GM06990 (cell line): ENCODE measurements around the gene BNC2.

Source experiments
- DNase-seq: peaks from one replicate; pipeline ENCODE4 v3.0.0-alpha.2; 2011; ENCODE audit not compliant: insufficient read length; ENCODE audit errors: extremely low read depth
- H3K27me3 ChIP-seq: replicated peaks from 2 replicates; pipeline ENCODE4 v1.6.0; 2011; ENCODE audit warnings: low read length; ENCODE audit not compliant: control insufficient read depth, insufficient read depth
- H3K36me3 ChIP-seq: 2 replicates; pipeline ENCODE4 v1.5.1; 2011; ENCODE audit warnings: low read length; ENCODE audit not compliant: control insufficient read depth, insufficient read depth
- H3K4me3 ChIP-seq: replicated peaks from 2 replicates; pipeline ENCODE4 v1.5.1; 2011; ENCODE audit warnings: low read depth, mild to moderate bottlenecking, control low read depth, low read length
- TF ChIP-seq, protein P1 (sequence below): IDR thresholded peaks from 2 replicates; pipeline ENCODE4 v1.5.1; 2011; ENCODE audit warnings: low read length, control low read depth, mild to moderate bottlenecking, inconsistent platforms; ENCODE audit not compliant: insufficient read depth, poor library complexity, severe bottlenecking

BNC2 gene

DNA sequence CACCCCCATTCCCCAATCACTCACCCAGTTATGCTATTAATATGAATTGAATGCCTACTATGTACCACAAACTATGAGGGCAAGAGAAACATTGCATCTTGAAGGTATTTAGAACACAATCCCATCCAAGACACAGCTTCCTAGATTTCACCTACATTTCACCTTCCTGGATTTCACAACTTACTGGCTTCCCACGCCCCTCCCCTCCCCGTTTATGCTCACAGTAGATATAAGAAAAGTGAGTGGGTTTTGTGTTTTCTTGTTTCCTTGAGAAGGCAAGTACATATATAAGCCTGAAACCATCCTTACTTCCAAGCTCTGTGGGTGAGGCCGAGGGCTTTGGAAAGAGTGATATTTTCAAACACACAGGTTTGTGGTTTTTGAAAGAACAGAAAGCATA, 465.0 kb downstream of the BNC2 start:
- TF ChIP-seq, protein P1, sequence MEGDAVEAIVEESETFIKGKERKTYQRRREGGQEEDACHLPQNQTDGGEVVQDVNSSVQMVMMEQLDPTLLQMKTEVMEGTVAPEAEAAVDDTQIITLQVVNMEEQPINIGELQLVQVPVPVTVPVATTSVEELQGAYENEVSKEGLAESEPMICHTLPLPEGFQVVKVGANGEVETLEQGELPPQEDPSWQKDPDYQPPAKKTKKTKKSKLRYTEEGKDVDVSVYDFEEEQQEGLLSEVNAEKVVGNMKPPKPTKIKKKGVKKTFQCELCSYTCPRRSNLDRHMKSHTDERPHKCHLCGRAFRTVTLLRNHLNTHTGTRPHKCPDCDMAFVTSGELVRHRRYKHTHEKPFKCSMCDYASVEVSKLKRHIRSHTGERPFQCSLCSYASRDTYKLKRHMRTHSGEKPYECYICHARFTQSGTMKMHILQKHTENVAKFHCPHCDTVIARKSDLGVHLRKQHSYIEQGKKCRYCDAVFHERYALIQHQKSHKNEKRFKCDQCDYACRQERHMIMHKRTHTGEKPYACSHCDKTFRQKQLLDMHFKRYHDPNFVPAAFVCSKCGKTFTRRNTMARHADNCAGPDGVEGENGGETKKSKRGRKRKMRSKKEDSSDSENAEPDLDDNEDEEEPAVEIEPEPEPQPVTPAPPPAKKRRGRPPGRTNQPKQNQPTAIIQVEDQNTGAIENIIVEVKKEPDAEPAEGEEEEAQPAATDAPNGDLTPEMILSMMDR, result no peak
- no peak for DNase-seq
- no peaks in the 10 kb centered on the region for H3K36me3 ChIP-seq
- no peak overlapping the region for H3K4me3 ChIP-seq
- H3K27me3 ChIP-seq, result no peaks in the 10 kb centered on the region

DNA sequence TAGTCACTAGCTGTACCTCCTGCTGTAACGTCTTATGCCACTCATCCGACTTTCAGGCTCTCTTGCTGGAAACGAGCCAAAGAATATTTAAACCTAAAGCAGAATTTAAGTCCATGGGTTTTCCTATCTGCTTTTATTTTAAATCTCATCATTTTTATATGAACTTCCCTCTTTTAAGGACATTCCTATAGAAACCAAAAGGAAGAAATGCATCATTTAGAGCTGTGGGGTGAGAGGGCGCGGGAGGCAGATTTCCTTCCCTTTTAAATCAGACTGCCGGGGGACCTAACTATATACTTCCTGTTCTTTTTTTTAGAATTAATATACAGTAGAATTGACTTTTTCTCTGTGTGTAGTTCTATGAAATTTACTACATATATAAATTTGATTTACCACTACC, 468.8 kb downstream of the BNC2 start:
- no peak for DNase-seq
- Histone ChIP-seq H3K27me3 (no peaks in the 10 kb centered on the region), H3K36me3 (no peaks in the 10 kb centered on the region), H3K4me3 (no peak overlapping the region)
- TF ChIP-seq, protein P1, result no peak

GRCh38 chr9:16398691-16399090, 471.8 kb downstream of the BNC2 start:
- no peak for DNase-seq
- no peaks in the 10 kb centered on the region for H3K36me3 ChIP-seq
- TF ChIP-seq, protein P1, result no peak
- H3K27me3 ChIP-seq, result no peaks in the 10 kb centered on the region
- H3K4me3 ChIP-seq, result no peak overlapping the region

DNA sequence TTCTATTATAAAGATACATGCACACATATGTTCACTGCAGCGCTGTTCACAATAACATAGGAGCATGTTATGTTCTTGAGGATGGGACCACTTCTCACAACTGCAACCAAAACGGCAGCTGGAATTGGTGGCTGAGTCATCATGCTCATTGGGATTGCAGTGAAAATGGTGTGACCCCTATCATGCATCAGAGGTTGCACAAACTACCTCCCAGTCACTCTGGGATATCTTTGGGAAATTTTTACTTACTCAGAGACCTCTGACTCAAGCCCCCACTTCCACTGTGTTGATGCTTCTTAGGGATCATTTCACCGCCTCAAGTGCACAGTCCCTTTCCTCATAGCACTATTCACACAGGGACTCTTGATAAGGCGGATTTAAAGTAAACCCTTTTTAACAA, 474.1 kb downstream of the BNC2 start:
- Histone ChIP-seq H3K4me3 (no peak overlapping the region), H3K36me3 (no peaks in the 10 kb centered on the region), H3K27me3 (no peaks in the 10 kb centered on the region)
- TF ChIP-seq, protein P1, result no peak
- DNase-seq, result no peak

DNA sequence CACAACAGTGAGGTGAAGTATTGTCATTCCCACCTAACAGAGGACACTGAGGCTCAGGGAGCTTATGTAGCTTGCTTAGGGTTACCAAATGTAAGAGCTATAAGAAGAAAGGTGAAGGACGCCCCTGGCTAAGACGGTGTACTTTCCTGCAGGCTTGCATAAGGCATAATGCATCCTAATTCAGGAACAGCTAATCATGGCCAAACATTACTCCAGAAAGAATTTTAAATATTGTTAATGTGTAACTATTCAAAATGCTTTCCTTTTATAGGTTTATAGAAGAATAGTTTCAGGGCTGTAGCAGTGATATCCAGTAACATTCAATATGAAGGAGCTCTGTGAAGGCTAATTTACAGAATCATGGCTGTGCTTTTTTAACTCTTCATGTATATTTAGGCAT, 479.1 kb downstream of the BNC2 start:
- Histone ChIP-seq H3K4me3 (no peak overlapping the region), H3K27me3 (no peaks in the 10 kb centered on the region), H3K36me3 (no peaks in the 10 kb centered on the region)
- TF ChIP-seq, protein P1, result no peak
- DNase-seq, result no peak

- H3K36me3 ChIP-seq, result no peaks in the 10 kb centered on the region
- TF ChIP-seq, protein P1, result no peak
- H3K4me3 ChIP-seq, result no peak overlapping the region
- H3K27me3 ChIP-seq, result no peaks in the 10 kb centered on the region
- no peak for DNase-seq
Observed at GRCh38 chr9:16387382-16387781, 483.1 kb downstream of the BNC2 start.
